H1 (cell line): ENCODE data around the gene CD46. TPM values are rescaled to one million over a fixed set of nuclear protein-coding genes. Genes with fewer than 3 reads are reported as not detected.

Source experiments
- CTCF ChIA-PET: fragments of 300-600 bp; sonication (Branson Sonifier 250); formaldehyde crosslinking; loops from one replicate; lab custom pipeline; 2021; ENCODE audit not compliant: partially characterized antibody; lab: Charles Lee
- POLR2A ChIA-PET: fragments of 300-600 bp; sonication (Branson Sonifier 250); formaldehyde crosslinking; loops from one replicate; lab custom pipeline; 2021; ENCODE audit warnings: inconsistent platforms; ENCODE audit not compliant: partially characterized antibody; lab: Charles Lee
- DNase-seq, 2 experiments: peaks; one replicate each; pipeline versions ENCODE4 v3.0.0 to v3.0.0-alpha.2; 2010 to 2022; ENCODE audit warnings: low spot score in 2 of 2, low read depth in 1 of 2, mixed read lengths in 1 of 2
- FAIRE-seq: peaks from 2 replicates; lab custom pipeline; 2011; peaks lifted over from hg19 to GRCh38; lab: Jason Lieb, UNC
- H2AFZ ChIP-seq: 2 replicates; pipeline ENCODE4 v1.8.1; 2012; ENCODE audit warnings: low read length, inconsistent platforms
- H2AK5ac ChIP-seq: 2 replicates; pipeline ENCODE4 v1.6.1; 2013; ENCODE audit warnings: low read depth, low read length
- H2BK120ac ChIP-seq: replicated peaks from 2 replicates; pipeline ENCODE3; 2013; ENCODE audit warnings: low read depth, low read length, inconsistent platforms
- H2BK12ac ChIP-seq: 2 replicates; pipeline ENCODE4 v1.6.1; 2013; ENCODE audit warnings: low read depth, low read length
- H2BK15ac ChIP-seq: 2 replicates; pipeline ENCODE4 v1.6.1; 2013; ENCODE audit warnings: low read length
- H2BK20ac ChIP-seq: 2 replicates; pipeline ENCODE4 v1.6.1; 2013; ENCODE audit warnings: low read length
- H2BK5ac ChIP-seq: 2 replicates; pipeline ENCODE4 v1.6.1; 2013; ENCODE audit warnings: low read depth, low read length
- H3K14ac ChIP-seq: 2 replicates; pipeline ENCODE4 v1.6.1; 2013; ENCODE audit warnings: inconsistent platforms; ENCODE audit not compliant: insufficient read length
- H3K18ac ChIP-seq: 2 replicates; pipeline ENCODE4 v1.6.1; 2013; ENCODE audit warnings: low read length; ENCODE audit errors: extremely low read depth
- H3K23ac ChIP-seq: 2 replicates; pipeline ENCODE4 v1.6.1; 2013; ENCODE audit warnings: inconsistent platforms; ENCODE audit not compliant: insufficient read length
- H3K23me2 ChIP-seq: 2 replicates; pipeline ENCODE4 v1.6.1; 2013; ENCODE audit warnings: low read depth, low read length
- H3K27ac ChIP-seq: 2 replicates; pipeline ENCODE4 v1.6.1; 2011; ENCODE audit warnings: low read depth, low read length, inconsistent platforms
- H3K27me3 ChIP-seq, 4 experiments: replicated peaks in 1 of 4; 1 replicate in 1 of 4; 2 replicates in 3 of 4; pipeline versions ENCODE4 v1.6.1 to v1.8.1; 2011 to 2013; ENCODE audit warnings: low read length in 3 of 4, mild to moderate bottlenecking in 3 of 4, inconsistent platforms in 2 of 4, mixed read lengths in 2 of 4, moderate library complexity in 1 of 4; ENCODE audit not compliant: control insufficient read depth in 3 of 4, insufficient read depth in 3 of 4; ENCODE audit errors: extremely low read depth in 1 of 4
- H3K36me3 ChIP-seq, 4 experiments: 2 replicates each; pipeline versions ENCODE4 v1.6.1 to v1.8.1; 2011 to 2013; ENCODE audit warnings: mild to moderate bottlenecking in 4 of 4, low read length in 3 of 4, moderate library complexity in 2 of 4, control low read depth in 1 of 4, inconsistent platforms in 1 of 4; ENCODE audit not compliant: insufficient read depth in 4 of 4, control insufficient read depth in 2 of 4
- H3K4ac ChIP-seq: replicated peaks from 2 replicates; pipeline ENCODE3; 2013; ENCODE audit warnings: low read length, low read depth, mixed read lengths, inconsistent platforms; ENCODE audit not compliant: insufficient read length
- H3K4me1 ChIP-seq, 4 experiments: replicated peaks in 1 of 4; 1 replicate in 1 of 4; 2 replicates in 3 of 4; pipeline versions ENCODE4 v1.6.1 to v1.8.1; 2011 to 2013; ENCODE audit warnings: low read length in 3 of 4, inconsistent platforms in 2 of 4, mixed read lengths in 1 of 4; ENCODE audit not compliant: insufficient read depth in 4 of 4, control insufficient read depth in 3 of 4
- H3K4me2 ChIP-seq, 2 experiments: 2 replicates each; pipeline versions ENCODE4 v1.6.1 to v1.8.1; 2011 to 2013; ENCODE audit warnings: low read depth in 2 of 2, low read length in 2 of 2, control low read depth in 1 of 2, inconsistent platforms in 1 of 2, mild to moderate bottlenecking in 1 of 2; ENCODE audit not compliant: insufficient read depth in 1 of 2
- H3K4me3 ChIP-seq, 4 experiments: fragments of 200-600, 300-600 bp in 1 of 4; sonication (generic), shearing (Covaris generic), sonication (Bioruptor Twin) in 1 of 4; 2 replicates each; pipeline versions ENCODE4 v1.5.1 to v1.8.1; 2011 to 2016; ENCODE audit warnings: low read length in 4 of 4, low read depth in 3 of 4, control low read depth in 2 of 4, inconsistent platforms in 2 of 4, mild to moderate bottlenecking in 2 of 4, mixed read lengths in 1 of 4, moderate library complexity in 1 of 4; ENCODE audit not compliant: insufficient read depth in 2 of 4; ENCODE audit errors: extremely low read depth in 1 of 4
- H3K56ac ChIP-seq: replicated peaks from 2 replicates; pipeline ENCODE3; 2013; ENCODE audit warnings: low read depth, mild to moderate bottlenecking, mixed read lengths, low read length, inconsistent platforms; ENCODE audit not compliant: insufficient read length
- H3K79me1 ChIP-seq: 2 replicates; pipeline ENCODE4 v1.6.1; 2013; ENCODE audit warnings: low read depth, low read length, control low read depth
- H3K79me2 ChIP-seq, 2 experiments: 2 replicates each; pipeline versions ENCODE4 v1.6.1 to v1.8.1; 2012 to 2013; ENCODE audit warnings: low read length in 2 of 2, mild to moderate bottlenecking in 2 of 2, inconsistent platforms in 1 of 2; ENCODE audit not compliant: insufficient read depth in 2 of 2, control insufficient read depth in 1 of 2
- H3K9ac ChIP-seq, 4 experiments: replicated peaks in 1 of 4; 1 replicate in 1 of 4; 2 replicates in 3 of 4; pipeline versions ENCODE4 v1.6.1 to v1.8.1; 2011 to 2013; ENCODE audit warnings: low read depth in 3 of 4, low read length in 3 of 4, control low read depth in 2 of 4, mild to moderate bottlenecking in 2 of 4, moderate library complexity in 2 of 4, inconsistent platforms in 1 of 4; ENCODE audit errors: extremely low read depth in 1 of 4
- H3K9me3 ChIP-seq, 2 experiments: 2 replicates each; pipeline versions ENCODE4 v1.6.1 to v1.8.1; 2012 to 2013; ENCODE audit warnings: mild to moderate bottlenecking in 2 of 2, moderate library complexity in 2 of 2, control low read depth in 1 of 2, inconsistent platforms in 1 of 2, low read depth in 1 of 2, low read length in 1 of 2, mixed read lengths in 1 of 2; ENCODE audit not compliant: insufficient read depth in 2 of 2
- H4K20me1 ChIP-seq, 2 experiments: replicated peaks in 1 of 2; 2 replicates each; pipeline versions ENCODE3 to v1.8.1; 2011 to 2013; ENCODE audit warnings: inconsistent platforms in 2 of 2, low read length in 2 of 2, mild to moderate bottlenecking in 1 of 2; ENCODE audit not compliant: insufficient read depth in 2 of 2, control insufficient read depth in 1 of 2
- H4K5ac ChIP-seq: 2 replicates; pipeline ENCODE4 v1.6.1; 2013; ENCODE audit warnings: low read length, low read depth, mixed read lengths, inconsistent platforms; ENCODE audit not compliant: insufficient read length
- H4K8ac ChIP-seq: 2 replicates; pipeline ENCODE4 v1.8.0; 2013; ENCODE audit warnings: mild to moderate bottlenecking, moderate library complexity, low read length, inconsistent platforms; ENCODE audit not compliant: insufficient read depth; ENCODE audit errors: extremely low read depth
- H4K91ac ChIP-seq: replicated peaks from 2 replicates; pipeline ENCODE3; 2013; ENCODE audit warnings: low read length, mixed read lengths, inconsistent platforms; ENCODE audit not compliant: insufficient read length
- ASH2L ChIP-seq: fragments of 200-600, 300-600 bp; sonication (generic); IDR thresholded peaks from one replicate; pipeline ENCODE4 v1.7.1; 2017; ENCODE audit warnings: low read length
- ATF3 ChIP-seq: IDR thresholded peaks from 2 replicates; pipeline ENCODE4 v1.6.1; 2011; ENCODE audit warnings: low read depth, mild to moderate bottlenecking, low read length; ENCODE audit not compliant: insufficient read depth
- BACH1 ChIP-seq: IDR thresholded peaks from 2 replicates; pipeline ENCODE4 v1.6.1; 2012; ENCODE audit warnings: low read length, improper control_type of control experiment
- CTBP2 ChIP-seq: IDR thresholded peaks from 2 replicates; pipeline ENCODE4 v1.7.0; 2011; ENCODE audit warnings: borderline replicate concordance, mild to moderate bottlenecking, moderate library complexity, mixed read lengths, low read length; ENCODE audit not compliant: insufficient read depth, insufficient read length
- E2F6 ChIP-seq: IDR thresholded peaks from 2 replicates; pipeline ENCODE4 v1.6.1; 2012; ENCODE audit warnings: inconsistent platforms
- EP300 ChIP-seq, 2 experiments: IDR thresholded peaks; 1 replicate in 1 of 2; 2 replicates in 1 of 2; pipeline ENCODE4 v1.6.1; 2011 to 2012; ENCODE audit warnings: low read depth in 2 of 2, low read length in 2 of 2, mild to moderate bottlenecking in 2 of 2, borderline replicate concordance in 1 of 2, inconsistent platforms in 1 of 2, moderate library complexity in 1 of 2
- KDM1A ChIP-seq: fragments of 200-600, 300-600 bp; sonication (generic); IDR thresholded peaks from 2 replicates; pipeline ENCODE4 v1.7.1; 2016; ENCODE audit warnings: mild to moderate bottlenecking, low read length, borderline replicate concordance
- MAX ChIP-seq: IDR thresholded peaks from 2 replicates; pipeline ENCODE4 v1.6.1; 2012; ENCODE audit warnings: inconsistent platforms
- RXRA ChIP-seq: IDR thresholded peaks from 2 replicates; pipeline ENCODE4 v1.6.1; 2011; ENCODE audit warnings: low read depth, mild to moderate bottlenecking, low read length, moderate library complexity; ENCODE audit not compliant: insufficient read depth
- SIX5 ChIP-seq: IDR thresholded peaks from 2 replicates; pipeline ENCODE4 v1.6.1; 2011; ENCODE audit warnings: mild to moderate bottlenecking, low read depth, low read length
- SP4 ChIP-seq: IDR thresholded peaks from 2 replicates; pipeline ENCODE4 v1.6.1; 2012; ENCODE audit warnings: low read length, inconsistent platforms
- SUZ12 ChIP-seq: fragments of 200-600 bp; sonication (generic); IDR thresholded peaks from 2 replicates; pipeline ENCODE4 v1.6.1; 2012; ENCODE audit warnings: mild to moderate bottlenecking, inconsistent platforms, low read length, moderate library complexity, mixed read lengths
- ZNF274 ChIP-seq: IDR thresholded peaks from 2 replicates; pipeline ENCODE4 v1.7.0; 2012; ENCODE audit warnings: low read length, borderline replicate concordance; ENCODE audit errors: extremely low read depth
- WGBS, 2 experiments: shearing (Covaris generic) in 1 of 2; methylation state at CpG; one replicate each; pipeline versions ENCODE4 v1.1.6 to v1.1.7; 2013 to 2015; ENCODE audit warnings: low lambda C conversion rate in 2 of 2, mixed read lengths in 2 of 2, inconsistent platforms in 1 of 2, low coverage in 1 of 2, missing lambda C conversion rate in 1 of 2; ENCODE audit not compliant: insufficient replicate concordance in 2 of 2, insufficient coverage in 1 of 2, insufficient read length in 1 of 2; ENCODE audit errors: extremely low coverage in 1 of 2, missing lambda C conversion rate in 1 of 2; 5-methylcytosine and 5-hydroxymethylcytosine counted together
- polyA plus RNA-seq, 7 experiments: library from polyadenylated mRNA; depleted of rRNA in 3 of 7; stranded (reverse) in 5 of 7; unstranded in 2 of 7; fragments of >200 nt in 5 of 7; fragments of 200-250 nt in 2 of 7; gene quantifications; 1 replicate in 5 of 7; 2 replicates in 1 of 7; 4 replicates in 1 of 7; pipeline versions ENCODE4 v1.2.1 to v1.2.3, GENCODE V29; 2011 to 2013; ENCODE audit warnings: missing spikeins in 2 of 7, mixed read lengths in 2 of 7
- total RNA-seq: library from RNA; stranded (reverse); fragmentation: NEBNext Ultra II Directional; extraction: Animal tissue kit (Norgen Biotek cat#: 25700); gene quantifications from 2 replicates; pipeline ENCODE4 v1.2.1, GENCODE V29; 2021

CD46 gene
- total and polyA plus RNA-seq, 2 of the 8 experiments (the other 6 are each of a cell fraction or from before 2014, with no cell fraction given) = 60.9 to 113 TPM

GRCh38 chr1:207813946-207814345 lies 62.1 kb downstream of the CD46 start:
- no peak overlapping the region for H3K4me3 ChIP-seq
- H4K8ac ChIP-seq = no peak overlapping the region
- H2AK5ac ChIP-seq = no peak overlapping the region
- no peak overlapping the region for H4K91ac ChIP-seq
- H3K4me2 ChIP-seq = no peak overlapping the region
- DNase-seq (no peak), FAIRE-seq (no peak)
- no peak overlapping the region for H2BK5ac ChIP-seq
- no peaks in the 10 kb centered on the region for H3K23me2 ChIP-seq
- no peak overlapping the region for H3K4ac ChIP-seq
- H4K5ac ChIP-seq = no peak overlapping the region
- 92% methylated on average over 3 of the region's 3 CpGs; no CpG with 5 or more reads in 1 of the 2 experiments for WGBS, 2 experiments
- H3K9me3 ChIP-seq = no peaks in the 10 kb centered on the region
- no peak overlapping the region for H3K14ac ChIP-seq
- H3K56ac ChIP-seq = no peak overlapping the region
- H3K27me3 ChIP-seq = no peaks in the 10 kb centered on the region
- H4K20me1 ChIP-seq = no peaks in the 10 kb centered on the region
- H2AFZ ChIP-seq = no peak overlapping the region
- no peak overlapping the region for H2BK15ac ChIP-seq
- H2BK20ac ChIP-seq = no peak overlapping the region
- POLR2A ChIA-PET = no interaction called here
- no peak overlapping the region for H2BK12ac ChIP-seq
- no peaks in the 10 kb centered on the region for H3K4me1 ChIP-seq
- H3K27ac ChIP-seq = no peak overlapping the region
- no peak overlapping the region for H3K9ac ChIP-seq
- no peaks in the 10 kb centered on the region for H3K36me3 ChIP-seq
- H2BK120ac ChIP-seq = no peak overlapping the region
- H3K79me1 ChIP-seq = no peaks in the 10 kb centered on the region
- no peaks in the 10 kb centered on the region for H3K79me2 ChIP-seq
- no peak overlapping the region for H3K23ac ChIP-seq
- CTCF ChIA-PET = interaction anchor here (0.7 to 4.0 kb wide), 2 partner anchors 13 to 1640 kb away, joined by 3 to 18 read pairs; no protein-coding TSS in a partner anchor
- H3K18ac ChIP-seq = no peak overlapping the region
- no peak for TF ChIP-seq SUZ12
- TF ChIP-seq E2F6 = no peak
- TF ChIP-seq SIX5 = no peak
- TF ChIP-seq KDM1A = no peak
- no peak for TF ChIP-seq ATF3
- TF ChIP-seq SP4 = no peak
- no peak for TF ChIP-seq CTBP2
- TF ChIP-seq RXRA = no peak
- TF ChIP-seq EP300 (IDR thresholded peaks at IDR 0.05; ENCODE audit: borderline replicate concordance in 1 of 2, low read depth in 2 of 2, low read length in 2 of 2) = no peak
- no peak for TF ChIP-seq ZNF274
- no peak for TF ChIP-seq BACH1
- TF ChIP-seq ASH2L = no peak
- no peak for TF ChIP-seq MAX
